Measurements from ENCODE around the gene ARHGAP42. TPM values are rescaled to one million over a fixed set of nuclear protein-coding genes. Genes with fewer than 3 reads are reported as not detected.

The ARHGAP42 gene
- polyA plus RNA-seq, 3 donors = 0.13 TPM; not detected in 2

- H3K4me1 Mint-ChIP-seq = no peaks in the 10 kb centered on the region
- WGBS (ENCODE audit: insufficient coverage) = 95% methylated on average over 4 of the region's 7 CpGs
- DNase-seq = no peak
- intact Hi-C loops (cut with micrococcal nuclease) = no loop called here
- H3K36me3 Mint-ChIP-seq = no peaks in the 10 kb centered on the region
- Histone ChIP-seq H3K4me3 (replicated peaks in 1 of 3; ENCODE audit: low read depth in 2 of 3, low read length in 3 of 3) (no peak overlapping the region), H3K79me2 (ENCODE audit: insufficient read depth, low read length) (no peaks in the 10 kb centered on the region), H3K27me3 (ENCODE audit: control insufficient read depth in 2 of 2, insufficient read depth in 2 of 2, low read length in 2 of 2) (no peaks in the 10 kb centered on the region), H4K20me1 (ENCODE audit: insufficient read depth, low read length) (no peaks in the 10 kb centered on the region), H3K4me1 (ENCODE audit: control insufficient read depth in 1 of 2, insufficient read depth in 2 of 2, low read length in 2 of 2) (no peaks in the 10 kb centered on the region), H2AFZ (ENCODE audit: insufficient read depth, low read depth, low read length, poor library complexity, severe bottlenecking) (no peak overlapping the region), H3K9me3 (replicated peaks in 1 of 2; ENCODE audit: control insufficient read depth in 1 of 2, insufficient read depth in 1 of 2, low read length in 2 of 2) (no peaks in the 10 kb centered on the region), H3K36me3 (replicated peaks in 1 of 2; ENCODE audit: control insufficient read depth in 1 of 2, insufficient read depth in 2 of 2, low read length in 2 of 2) (no peaks in the 10 kb centered on the region), H3K27ac (ENCODE audit: low read depth in 1 of 2, low read length in 2 of 2) (no peak overlapping the region), H3K9ac (ENCODE audit: insufficient read depth, low read length, poor library complexity, severe bottlenecking) (no peak overlapping the region), H3K4me2 (replicated peaks; ENCODE audit: extremely low read depth, low read length, poor library complexity, severe bottlenecking) (no peak overlapping the region)
- H3K27me3 Mint-ChIP-seq (ENCODE audit: low read depth in 3 of 3) = no peaks in the 10 kb centered on the region
- no peak overlapping the region for H3K4me3 Mint-ChIP-seq
- no peaks in the 10 kb centered on the region for H3K9me3 Mint-ChIP-seq
- H3K27ac Mint-ChIP-seq = no peak overlapping the region
- no peak for TF ChIP-seq CTCF (IDR thresholded peaks at IDR 0.05)
Measured at GRCh38 chr11:100860318-100861155, 173.4 kb downstream of the ARHGAP42 start.

DNA sequence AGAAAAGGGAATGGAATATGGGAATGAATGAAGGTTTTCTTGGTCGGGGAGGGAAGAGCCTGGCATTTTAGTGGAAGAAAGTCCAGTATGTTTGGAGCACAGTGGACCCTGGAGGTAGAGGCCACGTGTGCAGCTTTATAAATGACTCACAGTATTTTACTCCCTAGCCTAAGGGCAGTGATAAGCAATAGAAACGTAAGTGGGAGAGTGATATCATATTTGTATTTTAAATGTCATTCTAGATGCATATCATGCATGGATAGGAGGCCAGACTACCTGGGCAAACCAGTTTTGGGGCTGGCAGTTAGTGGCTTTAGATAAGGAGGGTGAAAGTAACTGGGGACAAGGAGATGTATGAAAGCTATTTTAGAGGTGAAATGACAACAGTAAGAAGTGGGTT, 174.1 kb downstream of the ARHGAP42 start:
- H3K9me3 Mint-ChIP-seq = peaks cover 0 to 3% (median 2%) of the 10 kb centered on the region in 7 donors
- Histone ChIP-seq H2AFZ (ENCODE audit: insufficient read depth, low read depth, low read length, poor library complexity, severe bottlenecking) (no peak overlapping the region), H3K4me2 (replicated peaks; ENCODE audit: extremely low read depth, low read length, poor library complexity, severe bottlenecking) (no peak overlapping the region), H3K9me3 (replicated peaks in 1 of 2; ENCODE audit: control insufficient read depth in 1 of 2, insufficient read depth in 1 of 2, low read length in 2 of 2) (no peaks in the 10 kb centered on the region), H3K9ac (ENCODE audit: insufficient read depth, low read length, poor library complexity, severe bottlenecking) (no peak overlapping the region), H3K27ac (ENCODE audit: low read depth in 1 of 2, low read length in 2 of 2) (no peak overlapping the region), H4K20me1 (ENCODE audit: insufficient read depth, low read length) (no peaks in the 10 kb centered on the region), H3K4me3 (replicated peaks in 1 of 3; ENCODE audit: low read depth in 2 of 3, low read length in 3 of 3) (no peak overlapping the region), H3K79me2 (ENCODE audit: insufficient read depth, low read length) (no peaks in the 10 kb centered on the region), H3K27me3 (ENCODE audit: control insufficient read depth in 2 of 2, insufficient read depth in 2 of 2, low read length in 2 of 2) (no peaks in the 10 kb centered on the region), H3K36me3 (replicated peaks in 1 of 2; ENCODE audit: control insufficient read depth in 1 of 2, insufficient read depth in 2 of 2, low read length in 2 of 2) (no peaks in the 10 kb centered on the region), H3K4me1 (ENCODE audit: control insufficient read depth in 1 of 2, insufficient read depth in 2 of 2, low read length in 2 of 2) (no peaks in the 10 kb centered on the region)
- TF ChIP-seq CTCF (IDR thresholded peaks at IDR 0.05) = no peak
- no peaks in the 10 kb centered on the region for H3K27me3 Mint-ChIP-seq (ENCODE audit: low read depth in 3 of 3)
- no peak overlapping the region for H3K4me3 Mint-ChIP-seq
- no peaks in the 10 kb centered on the region for H3K4me1 Mint-ChIP-seq
- intact Hi-C loops (cut with micrococcal nuclease) = no loop called here
- no peaks in the 10 kb centered on the region for H3K36me3 Mint-ChIP-seq
- no CpG with 5 or more reads among the region's 3 CpGs for WGBS (ENCODE audit: insufficient coverage)
- no peak for DNase-seq
- H3K27ac Mint-ChIP-seq = no peak overlapping the region

Measured in CD14-positive monocyte (primary cell).